SKM-1 (cell line): ENCODE data around the gene ALAD.
"Not testable (repeated sequence)": the region's sequence is repeated elsewhere in the genome, so short reads cannot be mapped to it uniquely, and the experiment has no call there.

Experiments used
- DNase-seq: peaks from one replicate; lab custom pipeline; 2025; ENCODE audit not compliant: unreplicated experiment; lab: John Stamatoyannopoulos, UW

Gene ALAD

DNA sequence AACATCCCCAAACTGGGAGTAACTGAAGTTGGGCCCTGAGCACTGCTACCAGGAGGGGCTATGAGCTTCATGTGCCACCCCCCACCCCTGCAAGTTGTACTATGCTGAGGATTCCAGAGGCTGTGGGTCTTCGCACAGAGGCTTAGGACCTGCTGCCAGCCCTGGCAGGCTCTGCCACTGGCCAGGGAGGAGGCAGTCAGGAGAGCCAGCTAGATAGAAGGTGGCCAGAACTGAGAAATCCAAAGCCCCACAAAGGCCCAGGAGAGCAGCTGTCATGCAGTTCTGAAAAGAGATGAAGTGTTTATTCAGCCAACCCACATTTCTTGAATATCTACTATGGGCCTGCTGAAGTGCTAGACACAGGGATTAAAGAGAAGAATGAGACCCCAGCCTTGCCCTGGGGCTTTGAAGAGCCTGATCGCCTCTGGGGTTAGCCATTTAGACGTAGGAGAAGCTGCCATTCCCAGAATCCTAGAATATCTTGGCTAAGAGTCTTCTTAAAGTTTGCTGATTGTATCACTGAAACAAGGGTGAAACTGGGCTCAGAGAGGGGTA is 1.4 kb downstream of the ALAD start:
- no peak for DNase-seq

DNA sequence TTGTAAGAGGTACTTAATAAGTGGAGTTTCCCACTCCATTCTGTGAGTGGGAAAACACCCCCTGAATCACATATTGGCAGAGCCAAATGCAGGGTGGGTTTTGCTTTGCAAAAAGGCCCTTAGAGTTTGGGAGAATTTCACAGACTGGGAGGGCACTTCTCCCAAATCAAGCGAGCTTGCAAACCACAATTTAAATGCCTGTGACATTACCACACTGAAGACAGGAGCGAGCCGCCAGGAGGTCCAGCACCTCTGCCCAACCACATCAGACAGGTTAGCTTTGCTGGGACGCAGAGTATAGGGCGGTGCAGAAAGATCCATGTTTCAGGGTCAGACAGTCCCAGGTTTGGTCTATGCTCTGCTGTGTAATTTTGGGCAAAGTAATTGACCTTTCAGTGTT is 2.3 kb downstream of the ALAD start:
- DNase-seq = no peak

DNA sequence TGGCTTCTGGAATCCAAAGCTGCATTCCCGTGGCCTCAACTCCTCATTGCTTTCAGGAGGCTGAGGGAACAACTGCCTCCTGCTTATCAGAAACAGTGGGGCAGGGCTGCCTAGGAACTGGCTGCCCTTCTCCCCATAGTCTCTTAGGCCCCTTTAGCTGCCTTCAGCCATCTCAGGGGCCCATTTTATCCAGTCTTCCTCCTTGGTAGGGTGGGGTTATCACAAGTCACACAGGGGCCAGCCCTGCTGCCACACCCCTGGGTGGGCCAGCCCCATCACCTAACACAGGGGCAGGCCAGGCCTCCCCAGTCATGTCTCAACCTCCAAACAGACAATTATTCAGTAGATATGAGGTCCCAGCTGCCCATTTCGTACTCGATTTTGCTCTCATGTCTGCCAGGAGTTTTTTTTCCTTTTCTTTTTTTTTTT is 3.9 kb downstream of the ALAD start:
- DNase-seq = no peak

DNA sequence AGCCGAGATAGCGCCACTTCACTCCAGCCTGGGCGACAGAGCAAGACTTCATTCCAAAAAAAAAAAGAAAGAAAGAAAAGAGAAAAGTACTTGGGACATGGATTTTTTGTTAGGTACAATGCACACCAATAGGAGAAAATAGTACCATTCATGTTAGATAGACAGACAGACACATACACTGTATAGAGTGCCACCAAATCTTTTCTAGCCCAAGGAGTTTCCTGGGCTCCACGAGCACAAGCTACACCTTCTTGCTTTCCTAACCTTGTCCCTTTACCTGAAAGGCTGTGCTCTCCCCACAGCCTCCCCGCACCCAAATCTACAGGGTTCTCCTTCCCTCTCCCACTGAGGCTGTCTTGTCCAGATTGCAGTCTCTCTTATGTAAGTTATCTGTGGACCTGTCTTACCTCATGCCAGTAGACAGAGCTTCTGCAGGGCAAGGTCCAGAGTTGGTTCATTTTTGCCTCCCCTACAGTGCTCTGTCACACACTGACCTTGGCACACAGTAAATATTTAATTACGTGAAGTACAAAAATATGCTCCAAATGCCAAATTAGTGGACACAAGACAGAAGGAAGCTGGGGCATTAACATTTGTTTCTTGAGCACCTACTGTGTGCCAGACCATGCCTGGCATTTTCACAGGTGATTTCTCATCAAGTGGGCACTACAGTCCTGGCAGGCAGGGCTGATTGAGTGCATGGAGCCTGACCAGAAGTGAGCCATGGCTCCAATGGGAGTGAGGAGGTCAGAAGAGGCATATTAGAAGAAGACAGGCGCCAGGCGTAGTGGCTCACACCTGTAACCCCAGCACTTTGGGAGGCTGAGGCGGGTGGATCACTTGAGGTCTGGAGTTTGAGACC is 5.9 kb downstream of the ALAD start:
- no peak for DNase-seq

DNA sequence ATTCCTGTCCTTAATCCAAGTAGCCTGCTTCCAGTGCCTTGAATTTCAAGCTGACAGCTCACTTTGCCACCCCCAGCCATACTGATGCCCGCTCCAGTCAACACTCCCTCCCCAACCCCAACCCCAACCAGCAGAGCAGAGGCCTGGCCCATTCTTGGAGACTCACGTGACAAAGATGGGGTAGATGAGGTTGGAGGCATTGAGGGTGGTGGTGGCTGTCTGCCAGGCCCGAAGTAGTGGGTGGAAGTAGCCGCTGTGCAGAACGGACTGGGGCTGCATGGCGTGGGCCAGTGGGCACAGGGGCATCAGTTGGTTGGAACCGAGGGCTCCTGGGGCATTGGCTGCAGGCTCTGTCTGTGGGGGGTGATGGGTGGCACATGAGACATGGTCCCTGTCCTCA is 7.8 kb downstream of the ALAD start:
- DNase-seq = no peak

- DNase-seq = no peak
Observed at GRCh38 chr9:113391917-113392316, 9.2 kb downstream of the ALAD start.

DNA sequence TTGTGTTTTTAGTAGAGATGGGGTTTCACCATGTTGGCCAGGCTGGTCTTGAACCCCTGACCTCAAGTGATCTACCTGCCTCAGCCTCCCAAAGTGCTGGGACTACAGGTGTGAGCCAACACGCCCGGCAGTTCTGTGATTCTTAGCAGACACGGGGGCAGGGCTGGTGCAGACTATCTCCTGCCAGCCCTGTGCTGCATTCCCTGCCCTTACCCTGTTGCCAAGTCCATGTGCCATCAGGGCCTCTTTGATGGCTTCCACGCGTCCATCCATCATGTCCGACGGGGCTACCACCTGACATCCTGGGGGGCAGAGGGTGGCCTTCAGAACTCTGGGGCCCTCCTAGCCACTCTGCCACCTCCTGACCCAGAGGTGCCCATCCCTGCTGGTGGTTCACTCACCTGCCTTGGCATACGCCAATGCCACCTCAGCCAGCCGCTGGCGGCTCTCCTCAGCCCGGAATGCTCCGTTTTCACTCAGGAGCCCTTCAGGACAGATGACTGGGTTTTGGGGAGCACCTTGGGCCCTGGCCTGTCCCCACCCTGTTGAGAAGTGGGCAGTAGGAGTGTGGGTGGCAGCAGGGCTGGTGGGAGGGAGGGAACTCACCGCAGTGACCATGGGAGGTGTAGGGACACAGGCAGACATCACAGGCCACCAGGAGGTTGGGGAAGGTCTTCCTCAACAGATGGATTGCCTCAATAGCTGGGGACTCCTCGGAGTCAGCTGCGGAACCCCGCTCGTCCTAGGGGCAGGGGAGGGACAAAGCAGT is 10.7 kb downstream of the ALAD start:
- DNase-seq = no peak

- no peak for DNase-seq
Observed at GRCh38 chr9:113389451-113389850, 11.6 kb downstream of the ALAD start.

DNA sequence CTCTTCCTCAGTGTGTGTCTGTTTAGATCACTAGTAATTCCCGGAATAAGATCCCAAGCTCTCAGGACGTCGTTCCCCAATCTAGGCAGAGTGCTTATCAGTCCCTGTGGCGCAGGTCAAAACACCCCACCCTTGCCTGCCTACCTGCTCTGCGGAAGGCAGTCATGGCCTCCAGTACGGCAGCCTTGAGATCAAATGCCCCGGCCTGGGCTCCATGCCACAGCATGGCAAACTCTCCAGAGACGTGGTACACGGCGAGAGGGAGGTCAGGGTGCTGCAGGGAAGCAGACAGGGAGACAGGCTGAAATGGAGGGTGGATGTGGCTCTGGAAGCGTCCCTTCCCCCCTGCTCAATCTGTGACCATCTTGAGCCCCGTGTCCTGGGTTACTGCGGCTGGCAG is 12.3 kb downstream of the ALAD start:
- no peak for DNase-seq

GRCh38 chr9:113387560-113388230 is 13.4 kb downstream of the ALAD start:
- no peak for DNase-seq

DNA sequence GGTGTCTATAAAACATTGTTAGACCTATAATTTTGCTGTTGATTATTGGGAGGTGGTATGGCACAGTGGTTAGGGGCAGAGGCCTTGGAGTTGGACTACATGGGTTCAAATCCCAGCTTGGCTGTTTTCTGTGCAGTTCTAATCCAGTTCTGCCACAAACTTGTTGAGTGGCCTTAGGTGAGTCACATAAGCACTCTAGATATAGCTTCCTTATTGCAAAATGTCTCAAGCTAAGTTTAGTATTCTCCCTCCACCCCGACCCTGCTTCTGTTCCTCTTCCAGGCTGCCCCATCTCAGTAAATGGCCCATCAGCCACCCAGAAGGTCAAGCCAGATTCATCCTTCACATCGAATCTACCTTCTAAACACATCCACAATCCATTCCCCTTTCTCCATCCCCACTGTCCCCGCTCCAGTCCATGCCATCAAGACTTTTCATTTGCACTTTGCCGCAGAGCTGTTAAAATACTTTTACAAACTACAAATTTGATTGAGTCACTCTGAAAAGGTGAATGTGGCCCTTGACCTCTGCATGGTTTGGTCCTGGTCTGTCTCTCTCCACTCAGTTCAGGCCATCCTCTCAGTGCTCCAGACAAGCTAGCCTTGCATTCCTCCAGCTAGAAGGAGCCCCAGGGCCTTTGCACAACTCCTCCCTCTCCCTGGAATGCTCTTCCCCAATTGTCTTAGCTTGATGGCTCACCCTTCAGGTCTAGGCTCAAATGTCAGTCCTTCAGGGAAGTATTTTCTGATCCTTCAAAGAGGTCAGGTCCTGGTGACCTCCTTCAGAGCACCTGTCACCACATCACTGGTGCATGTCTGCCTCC is 14.3 kb downstream of the ALAD start:
- no peak for DNase-seq

DNA sequence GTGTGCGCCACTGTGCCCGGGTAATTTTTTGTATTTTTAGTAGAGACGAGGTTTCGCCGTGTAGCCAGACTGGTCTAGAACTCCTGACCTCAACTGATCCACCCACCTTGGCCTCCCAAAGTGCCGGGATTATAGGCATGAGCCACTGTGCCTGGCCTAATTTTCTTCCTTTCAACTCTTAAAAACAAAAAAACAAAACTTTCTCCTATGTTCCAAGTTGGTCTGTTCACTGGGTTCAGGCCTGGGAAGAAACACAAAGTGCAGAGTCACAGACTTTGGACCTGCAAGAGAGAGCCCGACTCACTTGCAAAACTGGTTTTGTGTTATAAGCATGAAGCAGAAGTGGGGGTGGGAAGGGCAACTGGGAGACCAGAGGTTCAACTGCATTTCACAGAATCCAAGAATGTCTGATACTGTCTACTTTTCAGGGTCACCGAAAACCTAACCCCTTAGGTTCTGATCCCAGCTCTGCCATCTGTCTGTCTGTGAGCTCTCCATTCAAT is 19.1 kb downstream of the ALAD start:
- DNase-seq = no peak

GRCh38 chr9:113381441-113381840 is 19.6 kb downstream of the ALAD start:
- DNase-seq = not testable (repeated sequence)

GRCh38 chr9:113380869-113381378 is 20.2 kb downstream of the ALAD start:
- DNase-seq = no peak

DNA sequence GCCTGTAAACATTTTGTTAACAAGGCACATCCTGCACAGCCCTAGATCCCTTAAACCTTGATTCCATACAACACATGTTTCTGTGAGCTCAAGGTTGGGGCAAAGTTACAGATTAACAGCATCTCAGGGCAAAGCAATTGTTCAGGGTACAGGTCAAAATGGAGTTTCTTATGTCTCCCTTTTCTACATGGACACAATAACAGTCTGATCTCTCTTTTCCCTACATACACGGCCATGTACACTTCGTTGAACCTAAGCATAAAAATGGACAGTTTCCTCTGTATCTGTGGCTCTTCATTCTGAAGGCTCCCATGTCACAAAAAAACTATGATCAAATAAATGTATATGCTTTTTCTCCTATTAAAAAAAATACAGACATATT is 21.3 kb downstream of the ALAD start:
- not testable (repeated sequence) for DNase-seq

- not testable (repeated sequence) for DNase-seq
Observed at GRCh38 chr9:113379094-113379828, 21.8 kb downstream of the ALAD start.

DNA sequence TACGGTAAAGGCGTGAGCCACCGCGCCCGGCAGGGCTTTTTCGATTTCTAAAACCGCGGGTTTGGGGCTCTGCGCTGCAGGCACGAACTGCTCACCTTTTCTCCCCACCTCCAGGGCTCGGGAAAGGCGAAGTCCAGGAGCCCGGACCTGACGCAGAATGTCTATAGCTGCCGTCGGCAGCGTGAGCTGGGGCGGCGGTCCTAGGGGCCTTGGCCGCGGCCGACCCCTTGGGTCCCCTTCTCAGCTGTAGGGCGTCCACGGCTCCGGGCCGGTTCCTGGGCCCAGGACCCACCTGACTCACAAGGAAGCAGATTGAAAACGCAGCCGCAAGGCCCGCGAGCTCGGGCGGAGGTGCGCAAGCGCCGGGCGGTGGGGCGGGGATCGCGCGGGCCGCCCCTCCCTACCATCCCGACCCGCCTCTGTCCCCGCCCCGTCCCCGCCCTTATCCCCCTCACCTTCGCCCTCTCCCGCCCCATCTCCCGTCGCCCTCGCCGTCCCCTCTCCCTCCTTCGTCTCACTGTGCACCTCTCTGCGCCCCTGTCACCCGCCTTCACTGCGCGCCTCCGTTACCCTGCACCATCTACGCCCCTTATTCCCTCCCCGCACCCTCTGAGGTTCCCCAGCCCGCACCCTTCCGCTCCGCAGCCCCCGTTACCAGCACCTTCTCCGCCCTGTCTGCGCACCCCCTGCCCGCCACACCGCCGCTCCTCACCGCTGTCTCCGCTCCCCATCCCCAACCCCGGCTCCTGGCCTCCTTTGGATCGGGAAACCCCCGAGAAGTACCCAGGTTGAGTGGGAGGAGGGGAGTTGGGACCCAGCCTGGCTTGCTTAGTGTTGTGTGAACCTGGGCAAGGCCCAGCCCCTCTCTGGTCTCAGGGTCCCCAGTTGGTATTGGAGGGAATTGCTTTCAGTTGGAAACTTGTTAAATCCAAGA is 24.2 kb downstream of the ALAD start, which contains the start of gene HDHD3:
HDHD3 (minus strand) TSS at position 353 of the 934 bp plus-strand sequence. CDS start 2,632 bp downstream, outside the sequence.
- DNase-seq = no peak
